GM21723 (cell line): ENCODE data around the gene ZFPM1.

Source experiments
- ATAC-seq: cut with Tn5 transposase; IDR thresholded peaks from one replicate; pipeline ENCODE4 v1.9.1; 2021; ENCODE audit warnings: mild to moderate bottlenecking, moderate library complexity; ENCODE audit not compliant: unreplicated experiment

Gene ZFPM1

GRCh38 chr16:88448461-88449266 lies 4.4 kb upstream of the ZFPM1 start:
- ATAC-seq = no peak

DNA sequence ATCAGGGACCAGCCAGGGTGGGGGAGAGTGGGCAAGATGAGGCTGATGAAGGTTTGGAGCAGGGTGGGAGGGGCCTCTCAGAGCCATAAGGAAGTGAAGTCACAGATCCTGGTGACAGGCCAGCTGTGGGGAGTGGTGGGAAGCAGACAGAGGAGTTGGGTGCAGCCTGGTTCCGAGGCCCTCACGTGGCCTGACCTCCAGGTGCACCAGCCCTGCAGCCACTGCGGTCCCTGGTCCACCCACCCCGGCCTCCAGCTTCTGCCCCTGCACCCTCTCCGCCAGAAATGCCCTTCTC lies 3.9 kb upstream of the ZFPM1 start:
- ATAC-seq = no peak

DNA sequence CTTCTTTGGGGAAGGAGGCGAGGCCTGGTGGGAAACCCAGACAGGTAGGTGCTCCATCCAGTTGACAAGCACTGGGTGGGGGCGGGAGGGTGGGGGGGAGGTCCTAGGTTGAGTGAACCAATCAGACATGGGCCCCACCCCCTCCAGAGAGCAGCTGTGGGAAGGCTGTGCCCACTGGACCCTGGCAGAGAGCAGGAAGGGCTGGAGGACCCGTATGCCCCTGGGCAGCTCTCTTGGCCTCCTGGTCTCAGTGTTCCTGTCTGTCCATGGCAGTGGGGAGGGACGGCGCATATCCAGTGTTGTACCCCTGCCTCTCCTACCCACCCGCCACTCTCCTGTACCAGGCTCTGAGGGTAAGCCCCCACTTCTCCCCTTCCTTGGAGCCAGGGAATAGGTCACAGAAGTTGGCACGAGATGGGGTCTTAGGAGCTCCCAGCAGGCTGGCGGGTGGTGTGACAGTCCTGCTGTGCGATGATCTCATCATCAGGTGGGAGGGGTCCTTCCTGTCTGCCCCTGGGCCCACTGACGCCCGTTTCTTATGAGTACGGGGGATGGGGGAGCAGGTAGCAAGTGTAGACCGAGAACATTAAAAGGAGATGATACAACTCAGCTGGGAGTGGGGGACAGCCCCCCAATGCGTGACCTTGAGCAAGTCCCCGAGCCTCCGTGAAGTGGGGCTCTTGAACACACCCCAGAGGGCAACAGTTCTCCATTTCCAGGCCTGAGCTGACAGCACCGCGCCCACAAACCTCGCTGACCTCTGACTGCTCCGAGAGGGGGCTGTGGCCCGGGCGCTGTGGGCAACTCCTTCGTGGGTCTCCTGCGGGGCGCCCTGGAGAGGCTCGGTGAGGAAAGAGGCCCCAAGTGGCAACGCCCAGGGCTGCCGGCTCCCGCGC lies 1.2 kb upstream of the ZFPM1 start:
- no peak for ATAC-seq

DNA sequence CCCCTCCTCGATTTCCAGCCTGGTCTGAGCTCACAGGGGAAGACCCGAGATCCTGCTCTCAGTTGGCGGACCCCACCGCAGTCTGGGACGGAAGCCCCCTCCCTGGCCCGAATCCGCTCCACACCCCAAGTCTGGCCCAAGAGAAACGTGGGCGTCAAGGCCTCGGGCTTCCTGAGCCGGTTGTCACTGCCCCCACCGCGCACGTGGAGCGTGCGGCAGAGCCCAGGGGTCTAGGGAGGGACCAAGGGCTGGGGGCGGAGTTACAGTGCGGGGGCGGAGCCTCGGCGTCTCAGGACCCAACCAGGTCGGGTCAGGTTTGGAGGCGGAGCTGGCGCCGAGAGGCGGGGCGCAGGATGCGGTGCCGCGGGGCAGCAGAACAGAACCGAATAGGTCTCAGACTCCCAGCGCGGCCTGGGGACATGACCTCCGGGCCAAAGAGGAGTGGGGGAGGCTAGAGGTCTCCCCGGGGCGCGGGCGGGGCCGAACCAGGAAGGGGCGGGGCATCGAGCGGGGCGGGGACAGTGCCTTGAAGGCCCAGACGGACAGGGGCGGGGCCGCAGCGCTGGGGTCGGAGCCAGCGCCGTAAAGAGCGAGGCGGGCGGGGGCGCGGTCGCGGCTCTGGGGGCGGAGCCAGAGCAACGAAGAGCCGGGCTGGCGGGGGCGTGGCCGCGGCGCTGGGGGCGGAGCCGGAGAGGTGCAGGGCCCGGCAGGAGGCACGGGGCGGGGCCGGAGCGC lies 431 bp upstream of the ZFPM1 start:
- ATAC-seq = peak; percentile 52

DNA sequence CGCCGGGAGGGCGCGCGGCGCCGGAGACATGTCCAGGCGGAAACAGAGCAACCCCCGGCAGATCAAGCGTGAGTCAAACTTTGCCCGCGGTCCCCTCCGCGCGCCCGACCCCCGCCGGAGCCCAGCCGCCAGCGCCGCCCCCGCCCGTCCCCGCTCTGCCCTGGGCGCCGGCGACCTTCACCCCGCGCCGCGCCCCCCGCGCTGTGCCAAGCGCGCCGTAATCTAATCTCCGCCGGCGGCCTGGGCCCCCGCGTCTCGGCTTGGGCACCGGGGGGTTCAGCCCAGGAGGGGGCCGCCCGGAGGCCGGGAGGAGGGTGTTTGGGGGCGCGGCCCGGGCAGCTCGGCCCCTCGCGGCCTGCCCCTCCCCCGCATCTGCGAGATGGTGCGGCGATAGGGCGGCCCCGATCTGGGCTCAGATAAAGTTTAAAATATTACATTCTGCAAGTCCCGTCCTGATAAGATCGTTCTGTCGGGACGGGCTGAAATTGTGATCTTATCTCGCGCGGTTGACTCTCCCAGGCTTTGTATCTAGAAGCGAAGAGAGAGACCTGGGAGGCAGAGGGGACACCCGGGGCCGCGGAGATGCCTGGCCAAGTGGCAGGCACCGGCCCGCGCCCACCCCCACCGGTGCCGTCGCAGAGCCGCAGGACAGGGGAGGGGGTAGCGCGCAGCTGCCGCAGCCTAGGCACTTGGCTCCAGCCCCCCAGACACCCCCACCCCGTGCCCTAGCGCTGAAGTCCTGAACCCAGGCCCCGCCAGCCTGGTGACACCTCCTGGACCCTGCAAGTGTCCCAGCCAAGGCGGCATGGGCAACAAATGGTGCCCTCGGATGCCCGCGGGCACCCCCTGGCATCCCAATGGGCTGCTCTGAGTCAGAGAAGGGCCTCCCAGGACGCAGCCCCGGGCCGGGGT lies 787 bp downstream of the ZFPM1 start:
- no peak for ATAC-seq

DNA sequence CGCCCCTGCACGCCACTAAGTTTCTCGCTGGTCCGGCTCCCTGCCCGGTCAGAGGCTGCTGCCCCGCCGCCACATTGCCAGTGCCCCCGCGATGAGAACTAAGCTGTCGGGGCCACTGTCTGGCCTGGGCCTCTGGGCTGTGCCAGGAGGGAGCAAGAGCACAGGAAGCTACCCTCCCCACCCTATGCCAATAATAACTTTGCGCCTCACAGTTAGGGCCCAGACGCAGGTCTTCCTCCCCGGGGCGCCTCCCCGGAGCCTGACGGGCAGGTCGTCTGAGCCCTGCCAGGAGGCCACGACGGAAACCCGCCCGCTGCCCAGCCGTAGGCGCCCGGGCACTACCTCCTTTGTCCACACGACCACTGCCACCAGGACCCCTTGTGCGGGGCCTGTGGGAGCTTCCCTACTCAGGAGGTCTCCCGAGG lies 1.5 kb downstream of the ZFPM1 start:
- no peak for ATAC-seq

GRCh38 chr16:88455610-88456355 lies 2.7 kb downstream of the ZFPM1 start:
- peak; percentile 26 for ATAC-seq

DNA sequence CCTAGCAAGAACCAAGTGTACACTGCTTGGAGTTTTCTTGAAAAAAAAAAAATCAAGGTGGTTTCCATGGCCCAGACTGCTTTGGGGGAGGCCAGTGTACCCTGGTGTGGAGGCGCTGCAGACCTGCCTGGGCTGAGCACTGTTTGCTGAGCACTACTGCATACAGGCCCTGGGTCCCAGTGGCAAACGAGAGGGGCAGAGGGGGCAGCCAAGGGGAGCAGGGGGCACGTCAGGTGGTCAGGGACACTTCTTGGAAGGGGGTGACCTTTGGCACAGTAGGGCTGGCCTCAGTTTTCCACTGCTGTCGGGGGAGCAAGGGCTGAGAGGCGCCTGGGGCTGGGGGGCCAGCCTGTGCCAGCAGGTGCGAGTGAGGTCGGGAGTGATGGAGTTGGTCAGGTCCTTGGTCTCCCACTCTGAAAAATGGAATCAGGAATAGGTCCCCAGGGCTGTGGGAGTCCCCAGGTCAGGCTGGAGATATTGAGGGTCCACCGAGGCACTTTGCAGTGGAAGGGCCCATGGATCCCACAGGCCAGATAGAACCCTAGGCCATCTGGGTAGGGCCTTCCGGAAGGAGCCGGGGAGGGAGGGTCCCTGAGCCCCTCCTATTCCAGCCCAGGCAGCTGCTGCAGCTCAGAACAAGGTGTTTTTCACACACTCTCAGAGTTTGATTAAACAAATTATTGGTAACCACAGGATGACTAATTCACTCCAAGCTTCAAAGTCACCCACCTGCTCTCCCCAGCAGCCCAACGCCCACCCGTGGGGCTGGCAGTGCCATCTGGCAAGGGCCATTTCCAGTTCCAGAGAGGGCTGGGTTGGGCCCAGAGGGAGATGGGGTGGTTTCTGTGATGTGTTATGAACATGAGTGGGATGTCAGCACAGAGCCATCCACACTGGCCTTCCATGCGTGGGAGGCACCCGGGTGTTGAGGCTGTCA lies 3.5 kb downstream of the ZFPM1 start:
- ATAC-seq = no peak

GRCh38 chr16:88458039-88458772 lies 5.1 kb downstream of the ZFPM1 start:
- ATAC-seq = no peak

DNA sequence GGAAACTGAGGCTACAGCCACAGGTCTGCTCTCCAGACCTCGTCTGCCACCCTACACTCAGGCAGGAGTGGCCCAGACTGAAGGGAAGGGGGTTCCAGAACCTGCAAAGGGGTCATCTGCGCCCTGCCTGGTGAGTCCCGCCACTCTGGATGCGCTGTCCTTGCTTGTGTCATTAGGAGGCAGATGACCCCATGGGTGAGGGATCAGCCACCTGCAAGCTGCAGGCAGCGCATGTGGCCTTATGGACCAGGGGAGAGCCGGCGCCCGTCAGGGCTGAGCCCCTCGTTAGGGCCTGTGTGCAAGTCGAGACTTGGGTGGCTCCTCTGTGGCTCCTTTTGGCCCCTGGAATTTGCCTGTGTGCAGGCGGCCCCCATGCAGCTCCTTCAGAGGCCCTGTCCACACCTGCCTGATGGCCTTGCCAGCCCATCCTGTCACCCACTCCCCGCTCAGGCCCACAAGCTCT lies 5.7 kb downstream of the ZFPM1 start:
- ATAC-seq = no peak

DNA sequence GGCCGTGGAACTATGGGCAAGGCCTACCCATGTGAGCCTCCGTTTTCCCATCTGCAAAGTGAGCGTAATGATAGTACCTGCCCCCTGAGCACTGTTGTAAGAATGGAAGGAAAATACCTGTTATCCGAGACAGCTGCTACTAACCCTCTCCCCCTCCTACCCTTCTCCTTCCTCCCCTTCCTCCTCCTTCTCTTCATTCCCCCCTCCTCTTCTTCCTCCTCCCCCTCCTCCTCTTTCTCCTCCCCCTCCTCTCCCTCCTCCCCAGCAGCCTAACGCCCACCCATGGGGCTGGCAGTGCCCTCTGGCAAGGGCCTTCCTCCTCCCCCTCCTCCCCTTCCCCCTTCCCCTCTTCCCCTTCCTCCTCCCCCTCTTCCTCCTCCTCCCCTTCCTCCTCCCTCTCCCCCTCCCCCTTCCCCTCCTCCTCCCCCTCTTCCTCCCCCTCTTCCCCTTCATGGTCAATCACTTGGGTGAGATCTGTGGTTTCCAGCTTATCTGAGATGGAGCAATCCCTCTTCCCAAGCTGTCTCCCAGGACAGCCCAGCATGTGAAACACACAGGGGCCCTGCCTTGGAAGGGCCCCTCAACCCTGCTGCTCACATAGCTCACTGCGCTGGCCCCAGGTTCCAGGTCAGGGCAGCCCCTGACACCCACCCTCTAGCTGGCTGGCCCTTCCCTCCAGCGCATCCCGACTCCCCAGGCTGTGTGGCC lies 6.4 kb downstream of the ZFPM1 start:
- no peak for ATAC-seq

DNA sequence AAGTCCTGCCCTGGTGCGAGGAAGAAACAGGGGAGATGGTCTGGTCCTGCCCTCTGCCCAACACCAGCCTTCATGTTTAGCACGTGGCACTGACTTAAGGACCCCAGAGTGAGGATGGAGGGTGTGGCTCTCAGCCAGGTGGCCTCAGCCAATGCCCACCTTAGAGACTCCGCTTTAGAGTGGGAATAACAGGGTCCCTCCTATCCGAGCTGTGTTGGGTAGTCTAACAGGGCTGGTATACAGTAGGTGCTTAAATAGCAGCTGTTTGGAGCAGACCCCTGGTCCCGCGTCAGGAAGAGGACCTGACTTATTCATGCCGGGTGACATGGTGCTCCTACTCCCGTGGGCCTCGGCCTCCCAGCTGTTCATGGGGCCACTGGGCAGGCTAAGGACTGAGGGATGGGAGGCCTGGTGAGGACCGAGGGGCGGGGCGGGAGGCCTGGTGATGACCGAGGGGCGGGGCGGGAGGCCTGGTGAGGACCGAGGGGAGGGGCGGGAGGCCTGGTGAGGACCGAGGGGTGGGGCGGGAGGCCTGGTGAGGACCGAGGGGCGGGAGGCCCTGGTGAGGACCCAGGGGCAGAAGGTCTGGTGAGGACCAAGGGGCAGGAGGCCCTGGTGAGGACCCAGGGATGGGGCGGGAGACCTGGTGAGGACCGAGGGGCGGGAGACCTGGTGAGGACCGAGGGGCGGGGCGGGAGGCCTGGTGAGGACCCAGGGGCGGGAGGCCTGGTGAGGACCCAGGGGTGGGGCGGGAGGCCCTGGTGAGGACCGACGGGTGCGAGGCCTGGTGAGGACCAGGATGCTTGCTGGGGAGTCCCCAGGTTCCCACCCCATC lies 7.6 kb downstream of the ZFPM1 start:
- no peak for ATAC-seq

DNA sequence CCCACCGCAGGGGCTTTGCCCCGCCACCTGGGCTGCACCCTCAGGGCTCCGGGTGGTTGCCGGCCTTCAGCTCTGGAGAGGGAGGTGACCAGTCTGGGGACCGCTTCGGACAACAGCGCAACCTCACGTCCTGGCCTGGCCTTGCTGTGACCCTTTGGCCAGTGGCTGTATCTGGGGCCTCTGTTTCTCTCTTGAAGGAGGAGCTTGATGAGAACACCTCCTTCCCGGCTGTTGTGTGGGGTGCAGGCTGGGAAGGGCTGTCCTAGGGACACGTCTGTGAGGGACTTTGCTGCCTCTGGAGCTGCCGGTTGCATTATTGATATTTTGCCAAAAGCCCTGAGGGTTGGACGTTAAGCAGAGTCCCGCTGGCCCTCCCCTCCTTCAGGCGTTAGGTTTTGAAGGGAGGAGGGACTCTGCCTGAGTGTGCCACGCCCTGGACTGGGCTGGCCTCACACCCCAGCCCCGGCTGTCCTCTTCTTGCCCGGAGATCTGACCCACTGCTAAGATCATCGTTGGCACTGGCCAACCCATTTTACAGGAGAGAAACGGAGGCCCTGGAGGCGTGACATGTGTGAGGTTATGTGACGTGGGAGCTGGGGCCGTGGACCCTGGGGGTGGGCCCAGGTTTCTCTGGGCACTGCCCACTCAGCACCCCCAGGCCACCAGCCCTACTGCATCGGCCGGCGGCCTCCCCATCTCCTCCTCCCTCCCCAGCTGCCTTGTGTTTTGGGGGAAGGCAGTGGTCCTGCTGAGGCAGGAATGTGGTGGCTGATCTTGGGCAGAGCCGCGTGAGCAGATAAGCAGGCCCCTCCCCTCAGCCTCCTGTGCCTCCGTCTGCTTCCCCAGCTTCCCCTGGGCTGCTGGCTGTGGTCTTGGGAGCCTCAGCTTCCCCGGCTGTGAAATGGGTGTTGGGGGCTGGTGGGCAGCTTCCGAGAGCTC lies 8.5 kb downstream of the ZFPM1 start:
- ATAC-seq = no peak

DNA sequence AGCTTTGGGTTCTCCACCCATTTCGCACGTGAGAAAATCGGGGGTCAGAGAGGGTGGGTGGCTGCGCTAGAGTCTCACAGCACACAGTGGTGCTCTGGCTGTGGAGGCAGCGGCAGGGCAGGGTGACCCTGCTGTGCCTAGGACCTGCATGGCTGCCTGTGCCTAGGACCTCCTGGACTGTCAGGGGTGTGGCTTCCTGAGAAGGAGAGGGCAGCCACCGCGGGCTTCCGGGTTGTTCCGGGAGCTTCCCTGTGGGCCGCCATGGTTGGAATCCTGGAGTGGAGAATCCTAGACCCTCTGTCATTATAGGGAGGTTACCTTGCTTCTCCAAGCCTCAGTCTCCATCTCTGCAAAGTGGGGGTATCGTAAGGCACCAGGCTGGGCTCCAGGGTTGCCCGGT lies 9.3 kb downstream of the ZFPM1 start:
- ATAC-seq = no peak

GRCh38 chr16:88463411-88463810 lies 10.3 kb downstream of the ZFPM1 start:
- ATAC-seq = no peak
